ENCODE results near the gene AP3B1.

- TF ChIP-seq CTCF (IDR thresholded peaks at IDR 0.05; ENCODE audit: insufficient read depth, low read length, poor library complexity, severe bottlenecking) (no peak), EZH2phosphoT487 (conservative IDR thresholded peaks at IDR 0.05; ENCODE audit: low read length) (no peak)
Measured at GRCh38 chr5:77973253-77973609, 321.3 kb downstream of the AP3B1 start.

Measured in SU-DHL-6 (cell line).